Lower lobe of right lung (tissue), 2 donors: ENCODE data around the gene A1CF. TPM values are rescaled to one million over a fixed set of nuclear protein-coding genes. Genes with fewer than 3 reads are reported as not detected.
"Not testable (repeated sequence)": the region's sequence is repeated elsewhere in the genome, so short reads cannot be mapped to it uniquely, and the experiment has no call there.

Source experiments
- ATAC-seq, 2 donors: fragments of 200-7000 bp; cut with Tn5 transposase; one replicate each; pipeline ENCODE4 v1.9.1; 2020 to 2022; ENCODE audit warnings: mild to moderate bottlenecking in 2 of 2, moderate library complexity in 2 of 2
- DNase-seq: peaks from one replicate; pipeline ENCODE4 v3.0.0-alpha.2; 2020
- H3K27ac ChIP-seq: fragments of 200-600 bp; one replicate; pipeline ENCODE4 v1.8.0; 2022
- H3K27me3 ChIP-seq: fragments of 200-600 bp; one replicate; pipeline ENCODE4 v1.8.0; 2022; ENCODE audit warnings: low read depth
- H3K36me3 ChIP-seq: fragments of 200-600 bp; one replicate; pipeline ENCODE4 v1.8.0; 2022; ENCODE audit warnings: mild to moderate bottlenecking
- H3K4me1 ChIP-seq: fragments of 200-600 bp; one replicate; pipeline ENCODE4 v1.8.0; 2022
- H3K4me3 ChIP-seq: fragments of 200-600 bp; one replicate; pipeline ENCODE4 v1.8.0; 2022; ENCODE audit warnings: mild to moderate bottlenecking
- H3K9me3 ChIP-seq: fragments of 200-600 bp; one replicate; pipeline ENCODE4 v1.8.0; 2022
- CTCF ChIP-seq: fragments of 200-600 bp; IDR thresholded peaks from one replicate; pipeline ENCODE4 v1.8.0; 2022; ENCODE audit warnings: antibody characterized with exemption, mild to moderate bottlenecking
- intact Hi-C: fragments of 100-400 bp; cut with DNase I; formaldehyde crosslinking; loops from one replicate; pipeline ENCODE4 v1.11.0; 2022
- long read RNA-seq: library from polyadenylated mRNA; unstranded; transcript quantifications from one replicate; pipeline ENCODE4 v2.0.0, GENCODE V29; 2021
- total RNA-seq: library from RNA; stranded (reverse); fragmentation: NEBNext Ultra II Directional; extraction: Animal tissue kit (Norgen Biotek cat#: 25700); gene quantifications from one replicate; pipeline ENCODE4 v1.2.1, GENCODE V29; 2021
- donor health status: DM: no; HTN: yes; CAD: no; lungs with severe emphysema.

A1CF gene
- total RNA-seq = not detected
- long read RNA-seq = 0 reads

GRCh38 chr10:50885097-50885859 lies at the start of gene A1CF:
Gene A1CF, minus strand, starts transcription at chr10:50885627. Its CDS starts 25,687 bp downstream, at chr10:50859940.
- H3K4me1 ChIP-seq = no peaks in the 10 kb centered on the region
- H3K27ac ChIP-seq = no peak within 1 kb of the TSS
- intact Hi-C loops = no loop called here
- no peaks in the 10 kb centered on the region for H3K9me3 ChIP-seq
- TF ChIP-seq CTCF = no peak
- H3K27me3 ChIP-seq = no peaks in the 10 kb centered on the region
- H3K4me3 ChIP-seq = no peak within 1 kb of the TSS
- DNase-seq (no peak), ATAC-seq (no peak)
- H3K36me3 ChIP-seq = no peaks in the 10 kb centered on the region

- Histone ChIP-seq H3K4me1 (no peaks in the 10 kb centered on the region), H3K4me3 (no peak overlapping the region), H3K36me3 (no peaks in the 10 kb centered on the region), H3K27me3 (peaks cover 5% of the 10 kb centered on the region), H3K9me3 (no peaks in the 10 kb centered on the region), H3K27ac (no peak overlapping the region)
- DNase-seq = no peak
- no peak for TF ChIP-seq CTCF
- ATAC-seq = no peak
- intact Hi-C loops = no loop called here
Measured at GRCh38 chr10:50931948-50932431, 46.6 kb upstream of the A1CF start.

GRCh38 chr10:50929670-50930069 lies 44.2 kb upstream of the A1CF start:
- no peak for ATAC-seq
- H3K9me3 ChIP-seq = no peaks in the 10 kb centered on the region
- intact Hi-C loops = no loop called here
- peaks cover 5% of the 10 kb centered on the region for H3K27me3 ChIP-seq
- H3K27ac ChIP-seq = no peak overlapping the region
- H3K4me3 ChIP-seq = no peak overlapping the region
- H3K36me3 ChIP-seq = no peaks in the 10 kb centered on the region
- H3K4me1 ChIP-seq = no peaks in the 10 kb centered on the region
- DNase-seq = no peak
- TF ChIP-seq CTCF = no peak

- Histone ChIP-seq H3K27ac (no peak overlapping the region), H3K9me3 (peaks cover 7% of the 10 kb centered on the region), H3K27me3 (no peaks in the 10 kb centered on the region), H3K4me1 (no peaks in the 10 kb centered on the region), H3K36me3 (no peaks in the 10 kb centered on the region), H3K4me3 (no peak overlapping the region)
- TF ChIP-seq CTCF = no peak
- ATAC-seq (peak in 1 of 2 donors; percentile 44), DNase-seq (no peak)
- intact Hi-C loops = no loop called here
Measured at GRCh38 chr10:50928190-50928552, 42.7 kb upstream of the A1CF start.

GRCh38 chr10:50927522-50928189 lies 42.2 kb upstream of the A1CF start:
- intact Hi-C loops = no loop called here
- Histone ChIP-seq H3K27me3 (no peaks in the 10 kb centered on the region), H3K4me3 (no peak overlapping the region), H3K9me3 (peaks cover 8% of the 10 kb centered on the region), H3K36me3 (no peaks in the 10 kb centered on the region), H3K27ac (no peak overlapping the region), H3K4me1 (no peaks in the 10 kb centered on the region)
- no peak for DNase-seq
- no peak for TF ChIP-seq CTCF
- peak in 1 of 2 donors; percentile 31 for ATAC-seq

GRCh38 chr10:50923471-50923870 lies 38.0 kb upstream of the A1CF start:
- H3K36me3 ChIP-seq, H3K4me3 ChIP-seq, intact Hi-C loops, H3K27ac ChIP-seq, DNase-seq, H3K4me1 ChIP-seq, H3K27me3 ChIP-seq, ATAC-seq, H3K9me3 ChIP-seq: not testable (repeated sequence)
